Retinal pigment epithelial cell (primary cell): ENCODE results near the gene MTFR1L.

Source experiments
- DNase-seq: peaks from one replicate; pipeline ENCODE4 v3.0.0-alpha.2; 2010; ENCODE audit warnings: low read depth
- H3K4me3 ChIP-seq: 2 replicates; pipeline ENCODE4 v1.5.1; 2011; ENCODE audit warnings: mild to moderate bottlenecking, low read length, control low read depth, moderate library complexity
- TF ChIP-seq, protein P1 (sequence below): conservative IDR thresholded peaks from 2 replicates; pipeline ENCODE4 v1.5.1; 2011; ENCODE audit warnings: low read depth, low read length, control low read depth, inconsistent platforms

MTFR1L gene

DNA sequence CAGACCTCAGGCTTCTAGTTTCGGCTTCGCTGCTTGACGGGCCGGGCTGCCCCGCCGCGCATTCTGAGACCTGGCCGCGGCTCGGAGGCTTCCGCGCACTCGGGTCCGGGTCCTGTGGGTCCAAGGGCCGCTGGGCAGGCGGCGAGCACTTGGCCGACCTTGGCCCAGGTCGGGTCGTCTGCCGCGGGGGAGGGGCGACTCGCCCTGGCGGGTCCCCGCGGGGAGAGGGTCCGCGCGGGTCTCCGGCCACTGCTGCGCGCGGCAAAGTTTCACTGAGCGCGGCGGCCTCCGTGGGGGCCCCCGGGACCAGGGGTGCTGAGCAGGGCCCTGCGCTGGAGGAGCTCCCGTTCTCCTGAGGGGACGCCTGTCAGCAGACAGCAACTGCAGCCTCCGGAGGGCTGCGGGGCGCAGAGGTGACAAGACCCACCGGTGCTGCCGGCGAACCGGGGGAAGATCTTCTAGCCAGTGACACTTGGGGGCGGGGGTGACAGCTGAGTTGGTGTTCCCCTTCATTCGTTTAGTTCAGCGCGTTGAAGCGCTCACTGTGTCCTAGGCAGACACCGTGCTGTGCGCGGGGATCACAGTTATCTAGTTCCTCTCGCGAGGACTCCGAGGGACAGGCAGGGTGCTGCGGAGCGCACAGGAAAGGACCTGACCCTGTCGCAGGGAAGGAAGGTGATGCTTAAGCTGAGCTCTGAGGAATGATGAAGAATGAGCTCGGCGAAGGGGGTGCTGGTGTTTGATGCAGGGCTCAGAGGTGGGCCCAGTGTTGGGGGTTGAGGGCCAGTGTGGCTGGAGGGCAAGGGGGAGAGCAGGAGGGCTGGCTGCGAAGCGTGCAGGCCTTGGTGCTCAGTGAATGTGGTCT, 725 bp downstream of the MTFR1L start:
- peak overlapping the region; percentile 64 for H3K4me3 ChIP-seq
- no peak for DNase-seq
- TF ChIP-seq, protein P1, sequence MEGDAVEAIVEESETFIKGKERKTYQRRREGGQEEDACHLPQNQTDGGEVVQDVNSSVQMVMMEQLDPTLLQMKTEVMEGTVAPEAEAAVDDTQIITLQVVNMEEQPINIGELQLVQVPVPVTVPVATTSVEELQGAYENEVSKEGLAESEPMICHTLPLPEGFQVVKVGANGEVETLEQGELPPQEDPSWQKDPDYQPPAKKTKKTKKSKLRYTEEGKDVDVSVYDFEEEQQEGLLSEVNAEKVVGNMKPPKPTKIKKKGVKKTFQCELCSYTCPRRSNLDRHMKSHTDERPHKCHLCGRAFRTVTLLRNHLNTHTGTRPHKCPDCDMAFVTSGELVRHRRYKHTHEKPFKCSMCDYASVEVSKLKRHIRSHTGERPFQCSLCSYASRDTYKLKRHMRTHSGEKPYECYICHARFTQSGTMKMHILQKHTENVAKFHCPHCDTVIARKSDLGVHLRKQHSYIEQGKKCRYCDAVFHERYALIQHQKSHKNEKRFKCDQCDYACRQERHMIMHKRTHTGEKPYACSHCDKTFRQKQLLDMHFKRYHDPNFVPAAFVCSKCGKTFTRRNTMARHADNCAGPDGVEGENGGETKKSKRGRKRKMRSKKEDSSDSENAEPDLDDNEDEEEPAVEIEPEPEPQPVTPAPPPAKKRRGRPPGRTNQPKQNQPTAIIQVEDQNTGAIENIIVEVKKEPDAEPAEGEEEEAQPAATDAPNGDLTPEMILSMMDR, result no peak

DNA sequence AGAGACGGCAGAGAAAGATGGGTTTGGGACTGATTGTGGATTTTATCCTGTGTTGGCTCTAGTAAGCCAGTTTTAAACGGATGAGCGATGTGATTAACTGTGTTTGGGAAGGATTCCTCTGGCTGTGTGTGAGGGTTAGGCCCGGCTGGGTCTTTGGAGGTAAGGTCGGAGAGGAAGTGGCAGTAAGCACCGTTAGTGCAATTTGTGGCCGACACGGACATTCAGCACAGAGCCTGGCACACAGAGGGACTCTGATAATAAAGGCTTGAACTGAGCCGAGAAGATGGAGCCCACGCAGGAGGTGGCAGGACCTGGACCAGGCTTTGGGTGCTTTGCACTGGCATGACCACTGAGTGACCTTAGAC, 1.3 kb downstream of the MTFR1L start:
- peak overlapping the region; percentile 64 for H3K4me3 ChIP-seq
- DNase-seq, result no peak
- TF ChIP-seq, protein P1, result no peak

DNA sequence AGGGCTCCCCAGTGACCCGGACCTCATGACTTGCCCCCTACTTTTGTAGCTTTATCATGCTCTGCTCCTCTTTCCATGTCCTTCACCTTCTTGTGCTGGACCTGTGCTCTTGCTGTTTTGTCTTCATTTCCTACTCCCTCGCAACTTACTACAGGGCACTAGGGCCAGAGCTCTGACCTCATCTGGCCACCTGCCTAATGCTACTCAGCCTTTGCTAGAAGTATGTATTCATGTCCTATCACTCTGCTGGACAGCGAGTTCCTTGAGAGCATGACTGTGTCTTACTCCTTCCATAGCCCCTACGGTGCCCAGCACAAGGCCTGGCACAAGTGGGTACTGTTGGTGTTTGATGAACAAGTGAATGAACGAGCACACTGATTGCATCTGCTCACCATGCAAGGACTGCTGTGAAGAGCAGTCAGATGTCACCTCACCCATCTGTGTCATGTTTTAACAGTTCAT, 1.9 kb downstream of the MTFR1L start:
- no peak overlapping the region for H3K4me3 ChIP-seq
- no peak for DNase-seq
- TF ChIP-seq, protein P1, result no peak

DNA sequence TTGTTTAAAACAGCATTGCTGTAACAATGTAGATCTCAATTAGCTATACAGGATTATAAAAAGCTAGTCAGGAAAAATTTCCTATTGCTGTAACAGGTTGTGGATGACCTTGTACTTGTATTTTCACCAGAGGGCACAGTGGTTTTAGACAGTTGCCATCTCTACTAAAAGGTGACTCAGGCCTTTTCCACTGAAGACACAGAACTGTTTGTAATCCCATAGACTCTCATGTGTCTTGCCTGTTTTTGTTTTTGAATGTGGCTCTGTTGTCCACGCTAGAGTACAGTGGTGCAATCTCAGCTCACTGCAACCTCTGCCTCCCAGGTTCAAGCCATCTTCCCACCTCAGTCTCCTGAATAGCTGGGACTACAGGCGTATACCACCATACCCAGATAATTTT, 5.9 kb downstream of the MTFR1L start:
- H3K4me3 ChIP-seq, result no peak overlapping the region
- TF ChIP-seq, protein P1, result no peak
- DNase-seq, result no peak

DNA sequence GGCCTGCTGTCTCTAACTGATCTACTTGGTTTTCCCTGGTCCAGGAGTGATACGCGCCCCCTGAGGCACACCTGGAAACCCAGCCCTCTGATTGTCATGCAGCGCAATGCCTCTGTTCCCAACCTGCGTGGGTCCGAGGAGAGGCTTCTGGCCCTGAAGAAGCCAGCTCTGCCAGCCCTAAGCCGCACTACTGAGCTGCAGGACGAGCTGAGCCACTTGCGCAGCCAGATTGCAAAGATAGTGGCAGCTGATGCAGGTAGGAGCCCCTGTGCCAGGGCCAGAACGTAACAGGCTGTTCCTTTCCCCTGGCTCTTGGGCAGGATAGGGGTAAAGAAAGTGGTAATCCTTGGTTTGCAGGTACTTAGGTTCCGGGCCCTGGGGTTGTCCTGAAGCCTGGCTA, 6.8 kb downstream of the MTFR1L start:
- no peak for DNase-seq
- no peak overlapping the region for H3K4me3 ChIP-seq
- TF ChIP-seq, protein P1, result no peak

DNA sequence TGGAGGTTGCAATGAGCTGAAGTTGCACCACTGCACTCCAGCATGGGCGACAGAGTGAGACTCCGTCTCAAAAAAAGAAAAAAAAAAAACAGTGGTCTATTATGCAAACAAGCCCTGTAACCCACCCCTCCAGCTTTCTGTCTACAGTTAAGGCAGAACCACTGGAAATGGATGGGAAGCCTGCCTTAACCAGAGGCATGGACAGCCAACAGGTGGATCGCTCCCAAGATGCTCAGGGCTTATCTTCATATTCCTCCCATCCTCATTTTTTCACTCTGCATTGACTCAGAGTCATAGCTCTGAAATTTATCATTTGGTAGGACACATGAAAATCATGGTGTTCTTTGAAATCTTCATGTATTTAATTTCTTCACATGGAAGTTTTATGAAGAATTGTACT, 8.7 kb downstream of the MTFR1L start:
- TF ChIP-seq, protein P1, result no peak
- H3K4me3 ChIP-seq, result no peak overlapping the region
- no peak for DNase-seq

DNA sequence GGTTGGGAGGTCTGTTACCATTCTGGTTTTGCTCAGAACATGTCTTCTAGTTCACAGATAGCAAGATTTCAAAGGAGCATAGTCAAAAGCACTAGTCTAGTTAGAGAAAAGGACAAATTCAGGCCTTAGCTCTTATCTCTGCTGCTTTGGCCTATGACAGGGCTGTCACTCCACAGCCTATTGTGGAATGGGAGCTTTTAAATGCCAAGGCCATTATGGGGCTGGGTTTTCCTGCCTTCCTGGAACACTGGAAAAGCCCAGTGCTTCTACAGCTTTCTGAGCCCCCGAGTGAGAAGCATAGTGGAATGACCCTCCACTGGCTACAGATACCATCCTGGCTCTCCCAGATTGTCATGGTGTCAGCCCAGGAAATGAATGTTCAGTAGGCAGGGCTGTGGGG, 9.3 kb downstream of the MTFR1L start:
- H3K4me3 ChIP-seq, result no peak overlapping the region
- TF ChIP-seq, protein P1, result no peak
- DNase-seq, result no peak
